ENCODE data around the gene RASSF5. TPM values are rescaled to one million over a fixed set of nuclear protein-coding genes. Genes with fewer than 3 reads are reported as not detected.

RASSF5 gene
- total and polyA plus RNA-seq, 10 of the 15 experiments (the other 5 are each of a cell fraction or from before 2014, with no cell fraction given), result 14.0 to 89.6 (median 68.9) TPM

DNA sequence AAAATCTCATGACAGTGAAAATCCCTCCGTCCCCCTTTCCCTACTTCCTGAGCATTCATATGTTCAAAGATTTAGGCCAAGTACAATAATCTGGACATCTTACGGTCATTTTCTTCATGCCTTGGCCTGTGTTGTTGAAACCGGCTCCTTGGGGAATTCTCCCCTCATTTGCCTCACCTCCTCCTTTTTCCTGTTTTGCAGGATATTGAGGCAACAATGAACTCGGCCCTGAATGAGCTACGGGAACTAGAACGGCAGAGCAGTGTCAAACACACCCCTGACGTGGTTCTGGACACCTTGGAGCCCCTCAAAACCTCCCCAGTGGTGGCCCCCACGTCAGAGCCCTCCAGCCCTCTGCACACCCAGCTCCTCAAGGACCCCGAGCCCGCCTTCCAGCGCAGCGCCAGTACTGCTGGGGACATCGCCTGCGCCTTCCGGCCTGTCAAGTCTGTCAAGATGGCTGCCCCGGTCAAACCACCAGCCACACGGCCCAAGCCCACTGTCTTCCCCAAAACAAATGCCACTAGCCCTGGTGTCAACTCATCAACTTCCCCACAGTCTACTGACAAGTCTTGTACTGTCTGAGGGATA is 46.4 kb upstream of the RASSF5 start:
- no TSS peak for BruUV-seq (replicated peaks)
- in situ Hi-C loops (cut with MboI) (no loop called here), intact Hi-C loops (cut with micrococcal nuclease; ENCODE audit: unreplicated experiment) (no loop called here)
- no peak for TF ChIP-seq SREBF1 (IDR thresholded peaks at IDR 0.05; ENCODE audit: low read length)
- TF ChIP-seq PKNOX1 (IDR thresholded peaks at IDR 0.05), result no peak
- ChIA-PET CTCF (interaction anchor here (0.6 to 10.1 kb wide), 15 partner anchors 10 to 521 kb away, joined by 3 to 199 read pairs (median 14); partner anchors contain the start of genes DYRK3 and IKBKE), SMC1A (ENCODE audit: uncharacterized antibody, unreplicated experiment) (interaction anchor here (1.3 to 7.0 kb wide), 8 partner anchors 10 to 170 kb away, joined by 3 to 70 read pairs (median 6); partner anchors contain the start of genes IKBKE and RASSF5), POLR2A (interaction anchor here (0.7 to 2.2 kb wide), 2 partner anchors 12 to 20 kb away, joined by 4 to 7 read pairs; no protein-coding TSS in a partner anchor), RAD21 (ENCODE audit: unreplicated experiment) (interaction anchor here (0.6 to 3.1 kb wide), 6 partner anchors 9 to 420 kb away, joined by 3 to 22 read pairs (median 4); partner anchors contain the start of gene IKBKE)
- no peaks in the 10 kb centered on the region for H3K27me3 ChIP-seq (replicated peaks in 1 of 2; ENCODE audit: control insufficient read depth in 2 of 2, insufficient read depth in 2 of 2, low read length in 1 of 2)
- H3K9ac ChIP-seq (ENCODE audit: control insufficient read depth, insufficient read depth, low read length), result no peak overlapping the region
- no peak overlapping the region for H3K4me2 ChIP-seq (ENCODE audit: control insufficient read depth, insufficient read depth)
- H2AFZ ChIP-seq (ENCODE audit: control insufficient read depth, low read depth, low read length), result no peak overlapping the region
- no peak for DNase-seq (ENCODE audit: low read depth, low spot score)
- H3K9me3 ChIP-seq (replicated peaks; ENCODE audit: control insufficient read depth, insufficient read depth, low read length), result no peaks in the 10 kb centered on the region
- H3K36me3 ChIP-seq (ENCODE audit: control insufficient read depth in 2 of 2, insufficient read depth in 2 of 2, low read length in 1 of 2), result no peaks in the 10 kb centered on the region
- H3K4me1 ChIP-seq (ENCODE audit: control insufficient read depth, insufficient read depth, low read length), result peaks cover 14% of the 10 kb centered on the region
- 69% methylated on average over 17 of the region's 17 CpGs for WGBS (ENCODE audit: insufficient coverage, insufficient replicate concordance, low lambda C conversion rate, missing lambda C conversion rate)
- H3K79me2 ChIP-seq (ENCODE audit: control insufficient read depth, insufficient read depth, low read length), result no peaks in the 10 kb centered on the region
- no peak overlapping the region for H3K27ac ChIP-seq (ENCODE audit: control insufficient read depth, insufficient read depth)
- H3K4me3 ChIP-seq, result no peak overlapping the region
- FAIRE-seq, result no peak
- H4K20me1 ChIP-seq (ENCODE audit: control insufficient read depth, insufficient read depth), result no peaks in the 10 kb centered on the region
- no peak for ATAC-seq
